HG03432 (cell line): ENCODE results near the gene LUC7L.
"Not testable (repeated sequence)": the region's sequence is repeated elsewhere in the genome, so short reads cannot be mapped to it uniquely, and the experiment has no call there.

Experiments used
- ATAC-seq: cut with Tn5 transposase; IDR thresholded peaks from one replicate; pipeline ENCODE4 v1.9.1; 2021; ENCODE audit warnings: mild to moderate bottlenecking, moderate library complexity; ENCODE audit not compliant: unreplicated experiment

LUC7L gene

DNA sequence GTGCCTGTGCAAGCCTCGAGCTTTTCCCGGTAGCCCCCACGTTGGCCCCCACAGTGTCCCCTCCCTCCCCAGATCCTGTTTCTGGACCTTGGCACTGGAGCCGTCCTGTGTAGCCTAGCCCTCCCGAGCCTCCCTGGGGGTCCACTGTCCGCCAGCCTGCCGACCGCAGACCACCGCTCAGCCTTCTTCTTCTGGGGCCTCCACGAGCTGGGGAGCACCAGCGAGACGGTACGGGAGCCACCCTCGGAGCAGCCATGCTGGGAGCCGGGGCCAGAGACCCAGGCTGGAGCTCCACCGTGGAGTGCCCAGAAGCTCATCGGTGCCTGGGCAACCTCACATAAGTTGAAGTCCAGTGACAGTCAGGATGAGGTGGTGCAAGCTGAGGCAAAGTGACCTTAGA is 34.7 kb upstream of the LUC7L start:
- no peak for ATAC-seq

DNA sequence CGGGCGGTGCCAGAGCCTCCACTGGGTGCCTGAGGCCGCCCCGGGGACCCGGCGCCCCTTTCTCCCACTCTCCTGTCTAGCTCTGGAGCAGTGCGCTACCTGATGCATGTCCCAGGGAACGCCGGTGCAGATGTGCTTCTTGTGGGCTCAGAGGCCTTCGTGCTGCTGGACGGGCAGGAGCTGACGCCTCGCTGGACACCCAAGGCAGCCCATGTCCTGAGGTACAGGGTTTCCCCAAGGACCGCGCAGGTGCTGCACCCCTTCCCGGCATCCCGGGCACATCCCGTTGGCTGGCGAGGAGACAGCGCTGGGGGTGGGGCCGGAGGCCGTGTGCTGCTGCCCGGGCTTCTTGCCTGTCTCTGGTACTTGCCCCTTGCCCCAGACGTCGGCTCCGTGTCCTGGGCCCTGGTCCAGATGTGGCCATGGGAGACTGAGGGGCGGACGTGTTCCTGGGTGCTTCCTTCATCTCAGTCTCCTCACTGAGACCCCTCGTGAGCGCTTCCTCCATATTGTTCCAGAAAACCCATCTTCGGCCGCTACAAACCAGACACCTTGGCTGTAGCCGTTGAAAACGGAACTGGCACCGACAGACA is 34.0 kb upstream of the LUC7L start:
- no peak for ATAC-seq

DNA sequence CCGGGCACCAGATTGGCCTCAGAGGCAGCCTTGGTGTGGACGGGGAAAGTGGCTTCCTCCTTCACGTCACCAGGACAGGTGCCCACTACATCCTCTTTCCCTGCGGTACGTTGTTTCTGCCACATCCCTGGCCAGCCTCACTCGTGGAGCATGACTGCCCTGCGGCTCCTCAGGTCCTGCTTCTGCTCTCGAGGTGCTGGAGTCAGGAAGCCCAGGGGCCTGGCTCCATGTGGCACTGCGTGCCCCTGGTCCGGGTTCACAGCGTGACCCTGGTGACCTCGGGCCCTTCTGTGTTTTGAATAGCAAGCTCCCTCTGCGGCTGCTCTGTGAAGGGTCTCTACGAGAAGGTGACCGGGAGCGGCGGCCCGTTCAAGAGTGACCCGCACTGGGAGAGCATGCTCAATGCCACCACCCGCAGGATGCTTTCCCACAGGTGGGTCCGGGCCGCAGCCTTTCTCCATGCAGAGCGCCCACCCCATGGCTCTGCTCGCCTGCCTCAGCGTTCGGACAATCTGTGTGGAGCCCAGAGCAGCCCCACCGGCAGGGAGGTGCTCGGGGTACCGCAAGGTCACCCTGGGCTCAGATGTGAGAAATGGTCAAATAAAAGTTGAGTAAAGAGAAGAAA is 33.0 kb upstream of the LUC7L start:
- ATAC-seq = no peak

DNA sequence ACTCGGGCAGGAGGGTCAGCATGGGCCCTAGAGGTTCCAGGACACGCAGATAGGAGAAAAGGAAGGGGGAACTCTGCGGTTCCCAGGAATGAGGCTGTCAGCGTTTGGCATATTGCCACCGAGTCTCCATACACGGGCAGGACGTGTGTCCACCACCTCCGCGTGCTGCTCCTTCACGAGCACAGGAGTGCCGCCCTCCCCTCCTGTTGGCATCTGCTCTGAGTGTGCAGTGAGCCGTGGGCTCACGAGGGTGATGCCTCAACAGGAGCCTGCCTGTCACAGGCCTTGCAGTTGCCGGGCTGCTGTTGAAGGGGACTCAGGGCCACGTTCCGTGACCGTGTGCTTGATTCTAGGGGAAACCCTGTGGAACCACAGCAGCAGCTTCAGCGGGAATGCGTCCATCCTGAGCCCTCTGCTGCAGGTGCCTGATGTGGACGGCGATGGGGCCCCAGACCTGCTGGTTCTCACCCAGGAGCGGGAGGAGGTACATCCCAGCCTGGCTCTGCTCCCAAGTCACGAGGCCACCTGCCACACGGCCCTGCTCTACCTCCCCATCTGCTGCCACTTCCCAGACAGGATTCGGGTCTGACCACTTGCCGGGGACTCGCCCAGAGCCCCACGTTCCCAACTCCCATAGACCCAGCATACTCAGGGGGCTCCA is 31.9 kb upstream of the LUC7L start:
- no peak for ATAC-seq

DNA sequence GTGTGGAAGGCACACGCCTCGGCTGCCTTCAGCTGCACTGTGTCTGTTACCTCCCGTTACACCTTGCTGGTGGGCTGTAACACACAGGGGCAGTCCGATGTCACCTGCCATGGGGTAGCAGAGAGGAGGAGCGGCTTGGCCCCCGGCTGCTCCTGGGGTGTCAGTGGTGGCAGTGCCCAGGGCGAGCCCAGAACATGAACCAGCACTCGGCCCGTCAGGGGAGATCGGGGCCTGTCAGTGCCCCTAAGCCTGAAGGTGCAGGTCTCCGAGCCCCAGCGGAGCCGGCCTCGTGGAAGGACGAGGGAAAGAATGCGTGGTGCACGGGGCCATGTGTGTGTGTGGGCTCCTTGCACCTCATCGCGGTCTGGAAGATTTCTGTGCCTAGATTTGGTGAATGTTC is 31.1 kb upstream of the LUC7L start:
- ATAC-seq = no peak

DNA sequence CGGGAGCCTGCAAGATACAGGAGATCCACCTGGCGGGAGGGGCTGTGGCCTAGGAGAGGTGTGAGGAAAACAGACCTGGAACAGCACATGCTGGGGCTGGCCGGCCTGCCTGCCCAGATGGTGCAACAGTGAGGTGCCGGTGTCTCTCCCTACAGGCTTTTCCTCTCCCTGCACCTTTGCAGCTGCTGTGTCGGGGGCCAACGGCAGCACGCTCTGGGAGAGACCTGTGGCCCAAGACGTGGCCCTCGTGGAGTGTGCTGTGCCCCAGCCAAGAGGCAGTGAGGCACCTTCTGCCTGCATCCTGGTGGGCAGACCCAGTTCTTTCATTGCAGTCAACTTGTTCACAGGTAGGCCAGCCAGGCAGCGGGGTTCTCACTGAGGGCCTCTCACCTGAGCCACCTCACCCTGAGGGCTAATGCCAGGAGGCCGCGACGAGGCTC is 30.6 kb upstream of the LUC7L start:
- ATAC-seq = no peak

DNA sequence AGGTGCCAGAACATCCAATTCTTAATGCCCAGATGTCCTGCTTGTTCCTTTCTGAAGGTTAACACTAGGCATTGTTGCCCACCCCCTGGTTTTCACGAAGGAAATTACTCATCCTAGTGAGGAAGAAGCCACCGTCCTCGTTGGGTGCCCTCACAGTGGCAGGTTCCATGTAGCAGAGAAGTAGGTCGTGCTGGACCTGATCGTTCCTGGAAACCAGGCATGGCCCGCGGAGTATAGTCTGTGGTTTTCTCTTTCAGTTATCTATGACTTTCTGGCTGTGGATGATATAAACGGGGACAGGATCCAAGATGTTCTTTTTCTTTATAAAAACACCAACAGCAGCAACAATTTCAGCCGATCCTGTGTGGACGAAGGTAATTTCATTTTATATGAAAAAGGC is 30.0 kb upstream of the LUC7L start:
- ATAC-seq = no peak

DNA sequence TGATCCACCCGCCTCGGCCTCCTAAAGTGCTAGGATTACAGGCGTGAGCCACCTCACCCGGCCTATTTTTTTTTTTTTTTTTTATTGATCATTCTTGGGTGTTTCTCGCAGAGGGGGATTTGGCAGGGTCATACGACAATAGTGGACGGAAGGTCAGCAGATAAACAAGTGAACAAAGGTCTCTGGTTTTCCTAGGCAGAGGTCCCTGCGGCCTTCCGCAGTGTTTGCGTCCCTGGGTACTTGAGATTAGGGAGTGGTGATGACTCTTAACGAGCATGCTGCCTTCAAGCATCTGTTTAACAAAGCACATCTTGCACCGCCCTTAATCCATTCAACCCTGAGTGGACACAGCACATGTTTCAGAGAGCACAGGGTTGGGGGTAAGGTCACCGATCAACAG is 28.8 kb upstream of the LUC7L start:
- not testable (repeated sequence) for ATAC-seq

DNA sequence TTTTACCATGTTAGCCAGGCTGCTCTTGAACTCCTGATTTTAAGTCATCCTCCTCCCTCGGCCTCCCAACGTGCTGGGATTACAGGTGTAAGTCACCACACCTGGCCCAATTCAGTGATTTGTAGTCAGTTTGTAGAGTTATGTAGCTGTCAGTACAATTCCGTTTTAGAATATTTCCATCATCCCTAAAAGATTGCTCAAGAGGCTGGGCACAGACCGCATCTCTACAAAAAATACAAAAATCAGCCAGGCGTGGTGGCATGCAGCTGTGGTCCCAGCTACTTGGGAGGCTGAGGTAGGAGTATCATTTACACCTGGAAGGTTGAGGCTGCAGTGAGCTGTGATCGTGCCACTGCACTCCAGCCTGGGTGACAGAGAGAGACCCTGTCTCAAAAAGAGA is 25.9 kb upstream of the LUC7L start:
- no peak for ATAC-seq

DNA sequence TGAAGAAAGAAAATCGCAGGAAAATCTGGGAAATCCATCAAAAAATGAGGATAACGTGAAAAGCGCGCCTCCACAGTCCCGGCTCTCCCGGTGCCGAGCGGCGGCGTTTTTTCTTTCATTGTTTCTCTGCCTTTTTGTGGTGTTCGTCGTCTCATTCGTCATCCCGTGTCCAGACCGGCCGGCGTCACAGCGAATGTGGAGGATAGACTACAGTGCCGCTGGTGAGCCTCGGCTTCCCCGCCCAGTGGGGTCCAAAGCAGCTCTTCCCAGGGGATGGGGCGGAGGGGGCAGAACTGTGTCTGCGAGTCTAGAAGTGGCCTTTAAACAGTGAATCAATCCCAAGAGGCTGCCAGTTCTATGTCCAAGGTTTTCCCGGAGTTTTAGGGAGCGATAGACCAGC is 25.2 kb upstream of the LUC7L start:
- ATAC-seq = no peak

DNA sequence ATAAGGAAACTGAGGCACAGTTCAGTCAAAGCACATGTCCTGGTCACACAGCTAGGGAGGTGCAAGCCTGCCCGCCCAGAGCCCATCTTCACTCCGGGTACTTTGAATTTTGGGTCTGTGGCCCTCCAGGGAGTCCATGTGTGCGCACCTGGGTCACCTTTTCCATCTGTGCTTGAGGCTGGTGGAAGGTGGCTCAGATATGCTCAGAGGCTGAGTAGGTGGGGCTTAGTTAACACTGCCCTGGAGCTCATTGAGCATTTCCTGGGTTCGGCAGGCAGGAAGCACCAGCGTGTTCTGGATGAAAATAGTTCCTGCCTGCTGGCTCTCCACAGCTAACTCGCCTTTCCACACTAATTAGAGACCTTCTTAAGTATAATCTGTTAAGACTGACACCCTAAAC is 24.6 kb upstream of the LUC7L start:
- no peak for ATAC-seq

DNA sequence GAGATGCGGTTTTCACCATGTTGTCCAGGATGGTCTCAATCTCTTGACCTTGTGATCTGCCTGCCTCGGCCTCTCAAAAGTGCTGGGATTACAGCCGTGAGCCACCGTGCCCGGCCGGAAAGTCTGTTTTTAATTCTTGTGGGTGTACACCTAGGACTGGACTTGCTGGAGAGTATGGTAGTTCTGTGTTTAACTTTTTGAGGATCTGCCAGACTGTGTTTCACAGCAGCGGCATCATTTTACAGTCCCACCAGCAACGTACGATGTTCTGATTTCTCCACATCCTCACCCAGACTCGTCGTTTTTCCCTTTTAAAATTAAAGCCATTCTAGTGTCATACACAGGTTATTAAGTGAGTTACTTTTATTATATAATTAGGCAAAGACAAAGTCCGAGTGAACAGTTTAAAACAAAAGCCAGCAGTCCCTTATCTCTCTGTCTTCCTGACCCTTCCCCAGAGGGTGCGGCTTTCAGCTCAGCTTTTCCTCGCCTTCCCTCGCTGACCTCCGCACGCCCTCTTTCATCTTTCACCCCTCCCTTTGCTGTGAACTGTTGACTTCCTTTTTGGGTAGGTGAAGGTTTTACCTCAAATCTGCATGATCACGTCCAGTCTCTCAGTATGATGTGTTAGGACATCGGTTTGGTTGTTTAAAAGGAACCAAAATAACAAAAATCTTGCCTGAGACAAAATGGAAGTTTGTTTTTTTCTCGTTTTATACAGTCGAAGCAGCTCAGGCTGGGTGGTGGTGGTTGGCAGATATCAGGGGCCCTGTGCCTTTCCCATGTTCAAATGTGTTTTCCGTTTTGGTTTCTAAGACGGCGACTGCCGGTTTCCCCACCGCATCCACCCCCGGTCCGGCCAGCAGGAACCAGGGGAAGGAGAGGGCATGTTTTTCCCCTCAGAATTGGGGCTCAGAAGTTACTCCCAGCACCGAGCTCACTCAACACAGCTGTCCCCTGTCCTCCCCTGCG is 23.4 kb upstream of the LUC7L start:
- ATAC-seq = no peak

DNA sequence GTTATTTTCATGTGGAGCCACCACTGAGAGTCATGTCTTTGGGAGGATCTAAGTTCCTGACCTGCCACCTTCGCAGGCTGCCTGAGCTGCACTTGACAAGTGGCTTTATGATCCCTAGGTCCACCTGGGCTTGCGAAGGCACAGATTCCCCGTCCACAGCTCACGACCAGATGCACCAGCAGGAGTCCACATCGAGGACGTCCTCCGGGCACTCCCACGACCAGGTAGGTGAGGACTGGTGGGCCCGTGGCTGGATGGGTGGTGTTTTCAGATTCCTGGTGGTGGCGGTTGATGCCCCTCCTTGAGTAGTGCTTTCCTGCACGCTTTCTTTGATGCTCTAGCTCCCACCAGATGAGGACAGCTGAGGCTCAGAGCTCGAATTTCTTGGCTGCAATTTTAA is 20.2 kb upstream of the LUC7L start:
- no peak for ATAC-seq

DNA sequence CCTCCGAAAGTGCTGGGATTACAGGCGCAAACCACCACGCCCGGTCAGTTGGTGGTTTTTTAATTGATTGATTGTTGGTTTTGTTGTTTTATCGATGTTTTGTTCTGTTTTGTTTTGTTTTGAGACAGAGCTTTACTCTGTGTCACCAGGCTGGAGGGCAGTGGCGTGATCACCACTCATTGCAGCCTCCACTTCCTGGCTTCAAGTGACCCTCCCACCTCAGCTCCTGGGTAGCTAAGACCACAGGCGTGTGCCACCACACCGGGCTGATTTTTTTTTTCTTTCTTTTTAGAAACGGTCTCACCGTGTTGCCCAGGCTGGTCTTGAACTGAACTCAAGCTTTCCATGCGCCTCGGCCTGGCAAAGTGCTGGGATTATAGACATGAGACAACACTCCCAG is 17.8 kb upstream of the LUC7L start:
- no peak for ATAC-seq

DNA sequence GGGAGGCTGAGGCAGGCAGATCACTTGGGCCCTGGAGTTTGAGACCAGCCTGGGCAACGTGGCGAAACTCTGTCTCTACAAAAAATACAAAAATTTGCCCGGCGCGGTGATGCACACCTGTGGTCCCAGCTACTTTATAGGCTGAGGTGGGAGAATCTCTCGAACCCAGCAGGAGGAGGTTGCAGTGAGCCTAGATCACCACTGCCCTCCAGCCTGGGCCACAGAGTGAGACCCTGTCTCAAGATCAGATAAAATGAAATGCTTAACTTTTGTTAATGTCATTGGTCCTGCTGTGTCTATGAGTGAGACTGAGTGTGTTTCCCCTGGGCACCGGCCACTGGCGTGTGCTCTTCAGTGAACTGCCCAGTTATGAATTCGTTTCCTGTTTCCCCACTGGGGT is 15.9 kb upstream of the LUC7L start:
- no peak for ATAC-seq

DNA sequence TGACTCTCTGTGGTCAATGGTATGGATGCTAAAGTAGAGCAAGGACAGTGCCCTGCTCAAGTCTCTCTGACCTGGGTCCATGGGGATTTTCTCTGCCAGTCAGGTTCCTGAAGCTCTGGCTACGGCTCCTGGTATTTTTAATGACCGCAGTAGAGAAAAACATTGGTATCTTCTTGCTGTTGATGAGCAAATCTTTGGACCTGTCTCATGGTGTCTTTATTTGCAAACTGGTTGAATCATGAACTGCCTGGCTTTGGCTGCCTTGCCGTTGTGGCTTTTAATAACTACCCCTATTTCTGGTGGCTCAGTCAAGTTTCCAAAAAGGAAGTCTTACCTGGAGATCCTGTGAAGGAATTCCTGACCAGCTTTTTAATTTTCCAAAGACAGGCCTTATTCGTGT is 14.1 kb upstream of the LUC7L start:
- ATAC-seq = no peak

DNA sequence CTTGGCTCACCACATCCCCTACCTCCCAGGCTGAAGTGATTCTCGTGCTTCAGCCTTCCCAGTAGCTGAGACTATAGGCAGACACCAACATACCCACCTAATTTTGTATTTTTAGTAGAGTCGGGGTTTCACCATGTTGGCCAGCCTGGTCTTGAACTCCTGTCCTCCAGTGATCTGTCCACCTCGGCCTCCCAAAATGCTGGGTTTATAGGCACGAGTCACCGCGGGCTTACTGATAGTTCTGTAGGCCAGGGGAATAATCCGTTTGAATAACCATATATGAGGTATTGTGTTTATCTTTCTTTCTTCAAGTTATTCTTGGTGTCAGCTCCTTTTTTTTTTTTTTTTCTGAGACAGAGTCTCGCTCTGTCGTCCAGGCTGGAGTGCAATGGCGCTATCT is 13.0 kb upstream of the LUC7L start:
- ATAC-seq = no peak

DNA sequence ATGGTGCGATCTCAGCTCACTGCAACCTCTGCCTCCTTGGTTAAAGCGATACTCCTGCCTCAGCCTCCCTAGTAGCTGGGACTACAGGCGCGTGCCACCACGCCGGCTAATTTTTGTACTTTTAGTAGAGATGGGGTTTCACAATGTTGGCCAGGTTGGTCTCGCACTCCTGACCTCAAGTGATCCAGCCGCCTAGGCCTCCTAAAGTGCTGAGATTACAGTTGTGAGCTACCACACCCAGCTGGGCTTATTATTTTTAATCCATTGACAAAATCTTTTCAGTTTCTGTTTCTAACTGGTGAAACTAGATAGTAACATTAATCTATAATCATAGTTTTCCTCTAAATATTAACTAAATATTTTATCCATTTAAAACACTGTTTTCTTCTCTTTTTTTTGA is 11.3 kb upstream of the LUC7L start:
- ATAC-seq = no peak

DNA sequence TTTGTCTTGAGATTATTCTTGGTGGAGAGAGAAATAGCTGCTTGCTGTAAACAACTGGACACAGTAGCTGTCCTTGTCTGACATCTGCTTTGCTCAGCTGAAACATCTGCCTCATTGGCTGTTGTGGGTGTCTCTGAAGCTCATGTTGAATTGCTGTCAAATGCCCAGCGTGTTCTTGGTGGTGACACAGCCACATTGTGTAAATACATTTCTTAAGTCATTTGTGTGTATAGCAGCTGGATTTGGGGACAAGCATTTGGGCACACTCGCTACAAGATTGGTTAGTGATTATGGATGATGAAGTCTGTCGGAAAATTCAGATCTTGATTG is 10.7 kb upstream of the LUC7L start:
- no peak for ATAC-seq

DNA sequence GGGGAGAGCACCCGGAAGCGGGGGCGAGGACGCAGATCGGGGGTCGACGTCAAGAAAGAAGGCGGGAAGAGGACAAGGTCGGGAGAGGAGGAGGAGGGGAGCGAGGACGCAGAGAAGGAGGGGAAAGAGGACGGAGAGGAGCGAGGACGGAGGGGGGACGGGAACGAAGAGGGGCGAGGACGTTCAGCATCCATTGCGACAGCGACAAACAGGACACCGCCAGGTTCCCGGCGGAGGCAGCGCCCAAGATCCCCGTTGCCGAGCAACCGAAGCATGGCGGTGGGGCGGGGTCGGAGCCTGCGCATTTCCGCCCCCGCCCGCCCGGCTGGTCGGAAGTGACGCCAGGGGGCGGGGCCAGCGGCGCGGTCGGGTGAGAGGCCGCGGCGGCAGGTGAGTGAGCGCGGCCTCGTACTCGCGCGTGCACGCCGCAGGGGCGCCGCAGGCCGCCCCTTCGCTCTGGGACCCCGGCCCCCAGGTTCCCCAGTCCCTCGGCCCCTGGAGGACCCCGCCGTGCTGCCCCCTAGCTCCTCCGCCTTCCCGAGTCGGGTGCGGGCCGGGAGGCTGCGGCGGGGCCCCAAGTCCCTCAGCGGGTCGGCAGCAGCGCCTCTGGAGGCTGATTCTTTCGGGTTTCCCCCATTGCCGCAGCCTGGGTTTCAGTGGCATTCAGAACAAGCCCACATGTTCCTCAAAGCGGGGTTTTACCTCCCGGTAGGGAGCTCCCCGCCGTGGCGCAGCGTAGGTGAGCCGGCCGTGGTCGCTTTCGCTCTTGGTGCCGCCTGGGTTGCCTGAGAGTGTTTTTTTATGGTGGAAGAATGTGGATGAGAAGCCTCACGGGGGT is 5.4 kb upstream of the LUC7L start, which contains the start of gene FAM234A:
Gene FAM234A (plus strand): TSS at position 354 of the 838 bp plus-strand sequence. CDS start 19,593 bp downstream, outside the sequence.
- peak; percentile 82 for ATAC-seq

DNA sequence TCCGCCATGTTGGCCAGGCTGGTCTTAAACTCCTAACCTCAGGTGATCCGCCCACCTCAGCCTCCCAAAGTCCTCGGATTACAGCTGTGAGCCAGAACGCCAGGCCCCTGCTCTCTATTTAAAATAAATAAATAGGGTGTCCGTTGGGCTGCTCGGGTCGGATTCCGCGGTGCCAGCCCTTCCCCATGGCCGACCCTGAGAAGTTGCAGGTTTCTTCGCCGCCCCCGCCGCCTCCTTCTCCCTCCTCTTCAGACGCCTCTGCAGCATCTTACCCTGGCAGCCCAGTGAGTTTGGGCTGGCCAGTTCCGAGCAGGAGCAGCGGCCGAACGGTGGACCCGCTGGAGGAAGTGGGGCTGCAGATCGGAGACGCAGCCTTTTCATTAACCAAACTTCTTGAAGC is 1.7 kb upstream of the LUC7L start:
- ATAC-seq = no peak
